Measurements from ENCODE around the gene ABCB4.

GRCh38 chr7:87483131-87483530 is 7.7 kb upstream of the ABCB4 start:
- TF ChIP-seq CTCF (IDR thresholded peaks at IDR 0.05) (no peak), POLR2A (IDR thresholded peaks at IDR 0.05) (no peak)
